Fibroblast of skin of abdomen (primary cell): ENCODE data around the gene KRT78.
A peak's percentile ranks its signal among the peaks of the same experiment; 100 is the strongest.

Experiments used
- DNase-seq: peaks from one replicate; pipeline ENCODE4 v3.0.0-alpha.2; 2013

KRT78 gene

GRCh38 chr12:52837781-52838608 lies 10.8 kb downstream of the KRT78 start:
- DNase-seq = no peak

- peak; percentile 70 for DNase-seq
These were observed 11.4 kb downstream of the KRT78 start for GRCh38 chr12:52837413-52837741.

- DNase-seq = no peak
These were observed 12.0 kb downstream of the KRT78 start for GRCh38 chr12:52836491-52837412.

- DNase-seq = peak; percentile 39
These were observed 12.7 kb downstream of the KRT78 start for GRCh38 chr12:52836042-52836466.

- no peak for DNase-seq
These were observed 13.3 kb downstream of the KRT78 start for GRCh38 chr12:52835271-52836041.

DNA sequence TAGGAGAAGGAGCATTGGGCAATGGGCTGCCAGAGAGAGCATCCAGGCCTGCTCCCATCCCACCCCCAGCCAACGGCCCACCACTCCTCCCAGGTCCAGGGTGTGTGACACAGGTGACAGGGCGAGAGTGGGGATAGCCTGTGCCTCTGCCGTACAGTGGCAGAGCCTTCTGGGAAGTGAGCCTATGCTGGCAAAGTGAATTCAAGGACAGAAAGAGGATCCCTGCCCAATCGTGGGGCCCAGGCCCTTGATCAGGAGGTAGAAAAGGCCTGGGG lies 14.1 kb downstream of the KRT78 start:
- DNase-seq = no peak

DNA sequence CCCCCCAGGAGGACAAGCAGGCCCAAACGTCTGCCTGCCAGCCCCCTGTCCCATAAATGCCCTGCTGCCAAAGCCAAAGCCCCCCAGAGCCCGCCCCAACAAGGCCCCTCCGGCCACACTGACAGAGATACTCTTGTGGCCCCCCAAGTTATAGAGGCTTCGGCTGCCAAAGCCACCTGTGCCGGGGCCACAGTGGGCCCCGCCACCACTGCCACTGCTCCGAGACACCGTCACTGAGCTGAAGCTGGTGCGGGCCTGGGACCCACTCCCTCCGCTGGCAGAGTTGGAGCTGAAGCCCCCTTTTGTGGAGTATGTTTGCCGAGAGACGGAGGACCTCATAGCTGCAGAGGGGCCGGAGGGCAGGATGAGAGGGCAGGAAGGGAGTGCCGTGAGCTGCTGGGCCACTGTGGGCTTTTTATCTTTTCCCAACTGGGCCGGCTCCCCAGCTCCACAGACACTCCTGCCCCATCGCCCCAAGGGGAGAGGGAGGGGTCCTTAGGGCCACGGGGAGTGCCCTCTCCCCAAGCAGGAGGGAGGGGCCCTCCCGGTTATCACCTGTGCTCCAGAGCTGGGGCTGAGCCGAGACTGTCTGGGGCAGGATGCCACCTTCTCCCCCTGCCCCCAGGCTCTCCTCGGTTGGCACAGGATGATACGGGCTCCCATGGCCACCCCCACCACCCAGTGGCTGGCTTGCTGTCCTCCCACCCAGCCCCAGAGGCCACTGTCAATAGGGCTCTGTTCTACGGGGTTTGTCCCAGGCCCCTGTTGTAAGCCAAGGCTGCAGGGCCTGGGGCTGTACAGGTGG lies 14.7 kb downstream of the KRT78 start, which contains the start of gene KRT79:
Gene KRT79 (minus strand): TSS at position 390 of the 805 bp plus-strand sequence. CDS start 51 bp downstream, at position 339.
- no peak for DNase-seq

DNA sequence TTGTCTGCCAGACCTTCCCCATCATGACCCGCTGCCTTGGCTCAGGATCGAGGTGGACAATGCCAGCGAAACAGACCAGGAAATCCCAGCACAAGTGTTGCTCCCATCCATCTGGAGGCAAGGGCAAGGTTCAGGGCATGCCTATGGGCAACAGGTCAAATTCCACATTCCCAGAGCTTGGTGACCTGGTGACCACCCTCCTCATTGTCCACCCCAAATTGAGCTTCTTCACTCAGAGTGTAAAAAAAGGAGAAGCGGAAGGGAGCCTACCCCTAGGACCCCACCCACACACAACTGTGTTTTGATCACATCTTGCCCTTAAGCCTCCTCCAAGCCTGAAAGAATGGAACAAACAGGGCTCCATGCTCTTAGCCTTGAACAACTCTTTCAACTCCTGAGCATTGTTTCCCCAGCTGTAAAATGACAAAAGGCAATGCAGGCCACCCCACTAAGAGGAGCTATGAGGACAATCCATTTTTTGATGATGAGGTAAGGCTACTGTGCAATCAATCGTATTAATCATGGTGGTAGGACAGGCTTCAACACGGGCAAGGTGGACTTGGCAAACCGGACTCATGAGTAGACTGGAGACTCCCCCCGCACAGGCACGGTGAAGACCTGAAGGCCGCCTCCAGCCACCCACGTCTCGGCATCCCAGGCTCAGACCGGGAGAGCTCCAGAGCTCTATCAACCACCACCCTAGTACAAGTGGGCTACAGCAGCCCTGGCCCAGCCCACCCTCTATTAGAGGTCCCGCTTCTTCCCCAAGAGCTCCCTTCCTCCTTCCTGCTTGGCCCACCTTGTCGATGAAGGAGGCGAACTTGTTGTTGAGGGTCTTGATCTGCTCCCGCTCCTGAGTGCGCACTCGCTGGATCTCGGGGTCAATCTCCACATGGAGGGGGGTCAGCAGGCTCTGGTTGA lies 15.5 kb downstream of the KRT78 start:
- DNase-seq = no peak

DNA sequence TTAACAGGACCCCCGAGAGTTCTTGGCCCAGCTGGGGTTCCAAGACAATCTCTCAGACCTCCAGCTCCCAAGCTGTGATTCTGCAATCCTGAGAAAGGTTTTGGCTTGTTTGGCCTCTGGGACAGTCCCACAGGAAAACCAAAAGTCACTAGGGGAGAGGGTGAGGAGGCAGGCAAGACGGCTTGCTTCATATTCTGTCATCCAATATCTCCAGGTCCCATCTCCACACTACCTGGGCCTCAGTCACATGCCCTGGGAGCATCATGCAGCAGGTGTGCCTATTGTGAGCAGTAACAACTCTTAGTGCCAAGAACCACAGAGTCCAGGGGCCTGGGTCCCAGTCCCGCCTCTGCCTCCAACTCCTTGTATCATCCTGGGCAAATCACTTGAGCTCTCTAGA lies 16.3 kb downstream of the KRT78 start:
- DNase-seq = no peak

GRCh38 chr12:52831251-52831650 lies 17.5 kb downstream of the KRT78 start:
- DNase-seq = no peak

DNA sequence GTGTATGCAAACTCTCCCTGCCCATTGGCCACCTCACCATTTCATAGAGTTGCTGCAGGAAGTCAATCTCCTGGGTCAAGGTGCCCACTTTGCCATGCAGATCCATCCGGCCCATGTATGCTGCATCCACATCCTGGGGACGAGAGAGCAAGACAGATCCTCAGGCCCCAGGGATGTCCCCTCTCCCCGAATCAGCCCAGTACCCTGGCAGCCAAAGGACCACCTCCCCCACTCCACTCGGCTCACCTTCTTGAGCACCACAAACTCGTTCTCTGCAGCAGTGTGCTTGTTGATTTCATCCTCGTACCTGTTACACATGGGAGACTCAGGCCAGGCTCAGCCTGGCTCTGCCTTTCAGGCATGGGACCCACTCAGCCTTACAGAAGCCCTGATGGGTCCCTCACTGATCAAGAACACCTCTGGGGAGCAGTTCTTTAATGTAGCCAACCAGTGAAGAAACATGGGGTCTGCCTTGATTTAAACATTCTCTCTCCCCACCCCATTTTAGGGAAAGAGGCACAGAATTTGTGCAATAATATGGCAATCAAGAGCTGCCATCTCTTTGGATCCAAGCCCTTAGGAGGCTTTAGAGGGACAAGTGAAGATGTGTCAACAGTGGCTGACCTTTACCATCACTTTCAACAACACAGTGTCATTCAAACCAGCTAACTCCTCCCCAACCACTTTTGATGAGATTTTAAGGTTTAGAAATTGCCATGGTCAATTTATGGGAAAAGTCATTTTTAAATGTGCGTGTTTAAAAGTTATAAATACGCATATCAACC lies 18.6 kb downstream of the KRT78 start:
- no peak for DNase-seq

GRCh38 chr12:52828591-52829021 lies 20.2 kb downstream of the KRT78 start:
- DNase-seq = no peak

DNA sequence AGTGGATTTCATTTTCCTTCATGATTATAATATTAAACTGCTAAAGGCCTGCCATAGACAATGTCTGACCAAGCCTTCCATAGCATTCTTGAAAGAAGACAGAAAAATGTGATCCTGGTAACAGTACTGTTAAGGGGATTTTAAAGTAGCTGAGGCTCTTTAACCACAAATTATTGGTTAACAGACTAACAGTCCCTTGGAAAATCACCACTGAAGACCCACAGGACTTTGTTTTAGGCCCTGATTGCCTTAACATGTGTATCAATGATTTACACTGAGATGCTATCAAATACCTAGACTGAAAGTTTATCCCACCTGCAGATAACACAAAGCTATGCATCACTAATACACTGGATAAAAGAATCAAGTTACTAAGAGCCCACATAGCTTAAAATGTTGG lies 20.6 kb downstream of the KRT78 start:
- DNase-seq = no peak

DNA sequence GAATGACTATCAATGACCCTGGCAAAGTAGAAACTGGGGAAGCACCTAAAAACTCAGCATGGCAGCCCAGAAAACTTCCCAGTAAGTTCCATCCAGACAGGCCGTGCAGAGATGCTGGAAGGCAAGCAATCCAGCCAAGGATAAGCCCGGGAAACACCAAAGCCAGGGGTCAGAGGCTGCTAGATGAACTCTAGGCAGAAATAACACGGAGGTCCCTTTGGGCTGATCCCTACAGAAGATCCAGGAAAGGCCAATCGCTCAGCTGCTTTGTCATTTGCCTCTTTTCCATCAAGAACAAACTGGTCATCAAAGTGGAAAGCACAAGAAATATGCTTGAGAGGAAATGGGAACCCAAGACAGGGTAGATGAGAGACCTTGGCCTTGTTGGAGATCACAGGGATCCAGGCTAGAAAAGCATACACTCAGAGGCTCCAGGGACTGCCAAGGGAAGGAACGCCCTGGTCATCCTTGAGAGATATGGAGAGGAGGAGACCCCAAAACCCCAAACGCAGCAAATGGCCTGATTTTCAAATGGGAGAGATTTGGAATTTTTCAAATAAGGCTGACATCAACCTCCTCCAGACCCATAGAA lies 21.2 kb downstream of the KRT78 start:
- DNase-seq = no peak

DNA sequence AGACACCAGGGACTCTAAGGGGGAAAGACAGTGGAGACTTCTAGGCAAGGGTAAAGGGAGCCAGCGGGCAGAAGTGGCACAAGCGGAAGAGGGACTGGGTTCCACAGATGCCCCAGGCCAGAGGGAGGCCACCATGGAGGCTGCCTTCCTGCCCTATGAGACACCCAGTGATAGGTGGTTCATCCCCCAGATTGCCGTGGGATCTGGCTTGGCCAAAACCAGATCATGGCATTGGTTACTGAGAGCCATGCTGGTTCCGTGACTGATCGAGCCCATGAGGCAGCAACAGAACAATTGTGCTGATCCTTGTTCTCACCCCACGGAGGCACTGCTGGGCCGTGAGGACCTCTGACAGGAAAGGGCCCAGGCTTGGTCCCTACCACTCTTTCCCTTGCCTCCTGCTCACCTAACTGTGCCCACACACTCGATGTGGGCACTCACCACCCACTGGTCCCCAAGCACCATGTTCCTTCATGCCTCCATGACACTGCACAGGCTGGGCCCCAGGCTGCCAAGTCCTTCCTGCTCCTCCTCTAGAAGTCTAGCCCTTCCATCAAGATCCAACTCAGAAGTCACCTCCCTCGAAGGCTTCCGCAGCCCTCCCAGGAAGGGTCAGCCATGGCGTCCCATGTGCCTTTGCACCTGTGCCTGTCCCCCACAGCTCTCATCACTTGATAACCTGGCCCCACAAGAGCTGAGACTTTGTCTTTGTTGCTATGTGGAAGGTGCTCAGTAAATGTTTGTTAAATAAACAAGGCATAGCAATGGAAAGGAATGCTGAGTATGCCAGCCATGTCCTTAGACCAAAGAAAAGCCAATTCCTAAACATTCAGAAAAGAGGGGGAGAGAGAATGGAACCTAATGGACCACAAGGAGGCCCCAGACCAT lies 21.9 kb downstream of the KRT78 start:
- no peak for DNase-seq

GRCh38 chr12:52825961-52826360 lies 22.8 kb downstream of the KRT78 start:
- no peak for DNase-seq

DNA sequence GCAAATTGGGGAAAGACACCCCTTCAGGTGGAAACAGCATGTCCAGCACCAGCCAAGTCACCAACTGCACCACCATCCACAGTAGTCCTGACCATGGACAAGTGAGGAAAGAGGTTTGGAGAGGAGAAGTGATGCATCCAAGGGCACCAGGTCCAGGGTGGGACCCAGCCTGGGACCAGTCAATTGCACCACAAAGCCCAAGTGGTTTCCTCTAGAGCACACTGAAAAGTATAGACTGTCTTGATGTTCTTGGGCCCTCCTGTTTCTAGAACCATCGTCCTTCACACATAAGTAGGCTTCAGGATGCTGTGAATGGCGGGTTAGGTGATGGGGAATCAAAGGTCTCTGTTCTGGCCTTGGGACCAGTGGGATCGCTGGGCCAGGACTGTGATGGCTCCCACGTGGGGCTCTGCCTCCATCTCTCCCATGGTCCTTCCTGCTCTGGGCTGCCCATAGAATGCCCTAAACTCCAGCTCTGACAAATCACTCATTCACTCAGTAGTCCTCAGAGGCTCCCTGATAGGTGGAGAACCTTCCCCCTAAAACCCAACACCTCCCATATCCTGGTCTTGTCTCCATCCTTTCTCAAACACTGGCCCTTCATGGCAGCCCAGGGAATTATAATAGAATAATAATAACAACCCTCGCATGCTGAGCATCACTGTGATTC lies 23.9 kb downstream of the KRT78 start:
- no peak for DNase-seq
